ENCODE results near the gene HLF. TPM values are rescaled to one million over a fixed set of nuclear protein-coding genes. Genes with fewer than 3 reads are reported as not detected.
"Not testable (repeated sequence)": the region's sequence is repeated elsewhere in the genome, so short reads cannot be mapped to it uniquely, and the experiment has no call there.

Gene HLF
- polyA plus RNA-seq, 3 donors = not detected

DNA sequence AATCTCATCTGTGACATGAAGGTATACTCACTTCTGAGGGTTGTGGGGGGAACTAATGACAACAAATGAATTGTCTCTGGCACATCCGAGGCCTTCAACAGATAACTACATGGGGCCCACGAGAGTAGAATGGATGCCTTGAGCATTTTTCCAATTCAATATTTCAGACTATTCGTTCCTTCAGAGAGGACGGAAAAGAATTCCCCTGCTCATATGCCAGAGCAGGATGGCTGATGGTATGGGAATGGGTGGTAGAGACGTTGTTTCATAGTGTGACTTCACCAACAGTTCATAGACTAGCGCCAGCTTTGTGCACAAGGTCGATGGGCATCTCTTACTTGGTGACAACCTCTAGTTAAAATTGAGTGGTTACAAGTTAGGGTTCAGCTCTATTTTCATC, 61.3 kb downstream of the HLF start:
- H3K9me3 Mint-ChIP-seq = peaks cover 1 to 16% (median 3%) of the 10 kb centered on the region in 7 donors
- H3K4me1 Mint-ChIP-seq = no peaks in the 10 kb centered on the region
- no peak overlapping the region for H3K27ac Mint-ChIP-seq
- Histone ChIP-seq H3K27ac (ENCODE audit: low read depth in 1 of 2, low read length in 2 of 2) (no peak overlapping the region), H3K4me2 (replicated peaks; ENCODE audit: extremely low read depth, low read length, poor library complexity, severe bottlenecking) (no peak overlapping the region), H3K79me2 (ENCODE audit: insufficient read depth, low read length) (no peaks in the 10 kb centered on the region), H2AFZ (ENCODE audit: insufficient read depth, low read depth, low read length, poor library complexity, severe bottlenecking) (no peak overlapping the region), H3K27me3 (ENCODE audit: control insufficient read depth in 2 of 2, insufficient read depth in 2 of 2, low read length in 2 of 2) (no peaks in the 10 kb centered on the region), H3K4me3 (replicated peaks in 1 of 3; ENCODE audit: low read depth in 2 of 3, low read length in 3 of 3) (no peak overlapping the region), H3K4me1 (ENCODE audit: control insufficient read depth in 1 of 2, insufficient read depth in 2 of 2, low read length in 2 of 2) (no peaks in the 10 kb centered on the region), H3K36me3 (replicated peaks in 1 of 2; ENCODE audit: control insufficient read depth in 1 of 2, insufficient read depth in 2 of 2, low read length in 2 of 2) (no peaks in the 10 kb centered on the region), H3K9me3 (replicated peaks in 1 of 2; ENCODE audit: control insufficient read depth in 1 of 2, insufficient read depth in 1 of 2, low read length in 2 of 2) (no peaks in the 10 kb centered on the region), H4K20me1 (ENCODE audit: insufficient read depth, low read length) (no peaks in the 10 kb centered on the region), H3K9ac (ENCODE audit: insufficient read depth, low read length, poor library complexity, severe bottlenecking) (no peak overlapping the region)
- 100% methylated on average over 1 of the region's 7 CpGs for WGBS (ENCODE audit: insufficient coverage)
- intact Hi-C loops (cut with micrococcal nuclease) = no loop called here
- TF ChIP-seq, protein P1, sequence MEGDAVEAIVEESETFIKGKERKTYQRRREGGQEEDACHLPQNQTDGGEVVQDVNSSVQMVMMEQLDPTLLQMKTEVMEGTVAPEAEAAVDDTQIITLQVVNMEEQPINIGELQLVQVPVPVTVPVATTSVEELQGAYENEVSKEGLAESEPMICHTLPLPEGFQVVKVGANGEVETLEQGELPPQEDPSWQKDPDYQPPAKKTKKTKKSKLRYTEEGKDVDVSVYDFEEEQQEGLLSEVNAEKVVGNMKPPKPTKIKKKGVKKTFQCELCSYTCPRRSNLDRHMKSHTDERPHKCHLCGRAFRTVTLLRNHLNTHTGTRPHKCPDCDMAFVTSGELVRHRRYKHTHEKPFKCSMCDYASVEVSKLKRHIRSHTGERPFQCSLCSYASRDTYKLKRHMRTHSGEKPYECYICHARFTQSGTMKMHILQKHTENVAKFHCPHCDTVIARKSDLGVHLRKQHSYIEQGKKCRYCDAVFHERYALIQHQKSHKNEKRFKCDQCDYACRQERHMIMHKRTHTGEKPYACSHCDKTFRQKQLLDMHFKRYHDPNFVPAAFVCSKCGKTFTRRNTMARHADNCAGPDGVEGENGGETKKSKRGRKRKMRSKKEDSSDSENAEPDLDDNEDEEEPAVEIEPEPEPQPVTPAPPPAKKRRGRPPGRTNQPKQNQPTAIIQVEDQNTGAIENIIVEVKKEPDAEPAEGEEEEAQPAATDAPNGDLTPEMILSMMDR (IDR thresholded peaks at IDR 0.05) = no peak
- no peaks in the 10 kb centered on the region for H3K36me3 Mint-ChIP-seq
- H3K27me3 Mint-ChIP-seq (ENCODE audit: low read depth in 3 of 3) = peaks cover 0 to 2% (median 2%) of the 10 kb centered on the region in 3 donors
- no peak for DNase-seq
- no peak overlapping the region for H3K4me3 Mint-ChIP-seq

DNA sequence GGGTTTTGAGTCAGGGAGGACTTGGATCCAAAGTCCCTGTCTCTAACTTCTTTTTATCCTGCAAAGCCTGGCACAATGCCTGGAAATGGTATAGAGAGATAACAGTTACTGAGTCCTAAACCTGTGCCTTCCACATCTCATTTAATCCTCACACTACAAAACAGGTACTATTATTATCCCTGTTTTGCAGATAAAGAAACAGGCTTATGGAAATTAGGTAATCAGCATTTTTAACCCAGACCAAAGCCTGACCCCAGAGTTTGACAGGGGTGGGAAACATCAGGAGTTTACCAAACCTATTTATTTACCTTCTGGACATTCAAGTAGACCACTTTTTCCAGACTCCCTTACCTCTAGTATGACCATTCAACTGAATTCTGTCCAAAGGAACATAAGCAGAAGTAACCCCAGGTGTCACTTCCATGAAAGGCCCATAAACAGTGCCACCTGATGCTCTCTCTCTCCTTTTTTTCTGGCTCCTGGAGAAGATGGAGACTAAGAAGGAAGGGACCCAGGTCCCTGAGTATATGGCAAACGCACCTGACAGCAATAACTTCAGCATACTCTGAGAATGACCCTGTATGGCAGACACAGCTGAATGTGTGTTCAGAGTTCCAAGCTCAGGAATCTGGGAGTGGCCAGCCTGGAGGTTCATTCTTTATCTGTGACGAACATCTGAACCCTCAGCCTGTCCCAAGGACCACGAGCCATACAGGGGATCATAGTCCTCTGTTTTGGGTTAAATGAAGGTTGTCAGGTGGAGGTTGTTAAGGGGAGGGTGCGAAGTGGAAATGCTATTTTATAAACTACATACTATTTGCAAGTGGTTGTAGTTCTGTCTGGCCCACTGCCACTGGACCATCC, 62.7 kb downstream of the HLF start:
- H3K4me1 ChIP-seq (ENCODE audit: control insufficient read depth in 1 of 2, insufficient read depth in 2 of 2, low read length in 2 of 2) = no peaks in the 10 kb centered on the region
- no peaks in the 10 kb centered on the region for H3K36me3 ChIP-seq (replicated peaks in 1 of 2; ENCODE audit: control insufficient read depth in 1 of 2, insufficient read depth in 2 of 2, low read length in 2 of 2)
- DNase-seq = no peak
- H3K9ac ChIP-seq (ENCODE audit: insufficient read depth, low read length, poor library complexity, severe bottlenecking) = no peak overlapping the region
- no peaks in the 10 kb centered on the region for H3K79me2 ChIP-seq (ENCODE audit: insufficient read depth, low read length)
- no CpG with 5 or more reads among the region's 4 CpGs for WGBS (ENCODE audit: insufficient coverage)
- no peaks in the 10 kb centered on the region for H3K4me1 Mint-ChIP-seq
- H3K27me3 Mint-ChIP-seq (ENCODE audit: low read depth in 3 of 3) = peaks cover 0 to 2% (median 2%) of the 10 kb centered on the region in 3 donors
- TF ChIP-seq, protein P1 (IDR thresholded peaks at IDR 0.05) = no peak
- no peaks in the 10 kb centered on the region for H3K27me3 ChIP-seq (ENCODE audit: control insufficient read depth in 2 of 2, insufficient read depth in 2 of 2, low read length in 2 of 2)
- no peaks in the 10 kb centered on the region for H3K9me3 ChIP-seq (replicated peaks in 1 of 2; ENCODE audit: control insufficient read depth in 1 of 2, insufficient read depth in 1 of 2, low read length in 2 of 2)
- no peak overlapping the region for H3K27ac Mint-ChIP-seq
- H3K27ac ChIP-seq (ENCODE audit: low read depth in 1 of 2, low read length in 2 of 2) = no peak overlapping the region
- no peak overlapping the region for H2AFZ ChIP-seq (ENCODE audit: insufficient read depth, low read depth, low read length, poor library complexity, severe bottlenecking)
- no peak overlapping the region for H3K4me3 ChIP-seq (replicated peaks in 1 of 3; ENCODE audit: low read depth in 2 of 3, low read length in 3 of 3)
- H3K9me3 Mint-ChIP-seq = peaks cover 1 to 15% (median 3%) of the 10 kb centered on the region in 7 donors
- H3K36me3 Mint-ChIP-seq = no peaks in the 10 kb centered on the region
- no peaks in the 10 kb centered on the region for H4K20me1 ChIP-seq (ENCODE audit: insufficient read depth, low read length)
- no peak overlapping the region for H3K4me2 ChIP-seq (replicated peaks; ENCODE audit: extremely low read depth, low read length, poor library complexity, severe bottlenecking)
- intact Hi-C loops (cut with micrococcal nuclease) = no loop called here
- H3K4me3 Mint-ChIP-seq = no peak overlapping the region

DNA sequence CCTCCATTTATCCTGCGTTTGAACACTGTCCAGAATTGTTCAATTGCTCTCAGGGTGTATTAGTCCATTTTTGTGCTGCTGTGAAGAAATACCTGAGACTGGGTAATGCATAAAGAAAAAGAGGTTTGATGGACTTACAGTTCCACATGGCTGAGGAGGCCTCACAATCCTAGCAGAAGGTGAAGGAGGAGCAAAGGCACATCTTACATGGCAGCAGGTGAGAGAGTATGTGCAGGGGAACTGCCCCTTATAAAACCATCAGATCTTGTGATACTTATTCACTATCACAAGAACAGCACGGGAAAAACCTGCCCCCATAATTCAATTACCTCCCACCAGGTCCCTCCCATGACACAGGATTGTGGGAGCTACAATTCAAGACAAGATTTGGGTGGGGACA, 63.8 kb downstream of the HLF start:
- H3K27ac ChIP-seq (ENCODE audit: low read depth in 1 of 2, low read length in 2 of 2); H3K27ac Mint-ChIP-seq; DNase-seq; H3K4me1 ChIP-seq (ENCODE audit: control insufficient read depth in 1 of 2, insufficient read depth in 2 of 2, low read length in 2 of 2); H3K9ac ChIP-seq (ENCODE audit: insufficient read depth, low read length, poor library complexity, severe bottlenecking); intact Hi-C loops (cut with micrococcal nuclease); H3K4me3 Mint-ChIP-seq; H3K79me2 ChIP-seq (ENCODE audit: insufficient read depth, low read length); H3K9me3 ChIP-seq (replicated peaks in 1 of 2; ENCODE audit: control insufficient read depth in 1 of 2, insufficient read depth in 1 of 2, low read length in 2 of 2); H4K20me1 ChIP-seq (ENCODE audit: insufficient read depth, low read length); H3K4me1 Mint-ChIP-seq; H3K36me3 Mint-ChIP-seq; H3K4me2 ChIP-seq (replicated peaks; ENCODE audit: extremely low read depth, low read length, poor library complexity, severe bottlenecking); H3K27me3 Mint-ChIP-seq (ENCODE audit: low read depth in 3 of 3); H2AFZ ChIP-seq (ENCODE audit: insufficient read depth, low read depth, low read length, poor library complexity, severe bottlenecking); H3K36me3 ChIP-seq (replicated peaks in 1 of 2; ENCODE audit: control insufficient read depth in 1 of 2, insufficient read depth in 2 of 2, low read length in 2 of 2); H3K27me3 ChIP-seq (ENCODE audit: control insufficient read depth in 2 of 2, insufficient read depth in 2 of 2, low read length in 2 of 2); H3K4me3 ChIP-seq (replicated peaks in 1 of 3; ENCODE audit: low read depth in 2 of 3, low read length in 3 of 3): not testable (repeated sequence)
- WGBS (ENCODE audit: insufficient coverage) = 73% methylated on average over 1 of the region's 2 CpGs
- peaks cover 1 to 15% (median 3%) of the 10 kb centered on the region in 7 donors for H3K9me3 Mint-ChIP-seq

Measured in CD14-positive monocyte (primary cell).